HUDEP-2 (cell line): ENCODE results near the gene FNBP1L.

Experiments
- DNase-seq, 76 experiments: peaks; one replicate each; lab custom pipeline; 2025; ENCODE audit not compliant: unreplicated experiment in 76 of 76; lab: John Stamatoyannopoulos, UW

The FNBP1L gene

GRCh38 chr1:93565496-93566206 lies 117.7 kb downstream of the FNBP1L start:
- no peak for DNase-seq

GRCh38 chr1:93566227-93566626 lies 118.3 kb downstream of the FNBP1L start:
- DNase-seq = no peak

- peak in 74 of 76 experiments; percentile 7 to 95 (median 82) for DNase-seq
These were observed 119.5 kb downstream of the FNBP1L start for GRCh38 chr1:93567255-93567918.

DNA sequence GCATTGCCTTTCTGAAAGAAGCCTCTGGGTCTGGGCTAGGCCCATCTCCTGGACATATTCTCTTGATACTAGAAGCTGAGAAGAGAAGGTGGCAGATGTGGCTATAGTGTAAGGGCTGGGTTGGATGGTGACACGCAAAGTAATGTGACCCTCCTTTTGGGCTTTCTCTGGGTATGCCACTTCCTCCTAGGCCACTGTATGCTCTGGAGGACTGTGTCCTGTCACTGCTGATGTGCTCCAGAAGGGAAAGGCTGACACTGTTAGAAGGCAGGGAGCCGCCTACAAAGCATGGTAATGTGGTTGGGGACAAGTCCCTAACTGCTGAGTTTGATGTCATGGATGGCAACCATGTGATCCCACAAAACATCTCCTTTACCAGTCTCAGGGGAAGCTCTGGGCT lies 121.6 kb downstream of the FNBP1L start:
- no peak for DNase-seq

DNA sequence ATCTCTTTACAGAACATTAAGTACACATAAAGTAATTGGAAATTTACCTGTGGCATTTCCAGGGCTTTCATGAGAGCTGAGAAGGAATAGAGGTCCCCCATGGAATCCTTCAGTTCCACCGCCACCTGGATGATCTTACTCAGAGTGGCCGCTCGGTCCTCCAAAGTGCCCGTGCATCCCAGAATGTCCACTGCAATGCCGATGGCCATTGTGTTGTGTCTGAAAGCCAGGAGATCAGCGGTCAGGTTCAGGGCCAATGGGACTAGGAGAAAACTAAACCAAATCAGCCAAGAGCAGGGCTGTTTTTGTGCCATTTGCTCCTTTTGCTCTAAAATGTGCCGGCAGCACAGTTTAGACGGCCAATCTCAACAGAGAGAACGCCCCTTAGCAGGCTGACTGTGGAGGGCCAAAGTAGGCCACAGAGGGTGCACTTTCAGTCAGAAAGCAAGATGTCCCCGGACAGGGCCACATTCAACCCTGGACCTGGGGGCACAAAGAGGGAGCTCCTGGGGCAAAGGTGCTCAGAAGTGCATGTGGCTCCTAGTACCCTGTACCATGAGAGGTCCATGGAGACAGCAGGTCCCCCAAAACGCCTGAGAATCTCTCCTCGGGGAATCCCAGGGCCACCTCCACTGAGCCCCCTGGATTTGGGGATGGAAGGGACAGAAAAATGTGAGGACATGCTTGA lies 123.8 kb downstream of the FNBP1L start:
- DNase-seq = no peak

DNA sequence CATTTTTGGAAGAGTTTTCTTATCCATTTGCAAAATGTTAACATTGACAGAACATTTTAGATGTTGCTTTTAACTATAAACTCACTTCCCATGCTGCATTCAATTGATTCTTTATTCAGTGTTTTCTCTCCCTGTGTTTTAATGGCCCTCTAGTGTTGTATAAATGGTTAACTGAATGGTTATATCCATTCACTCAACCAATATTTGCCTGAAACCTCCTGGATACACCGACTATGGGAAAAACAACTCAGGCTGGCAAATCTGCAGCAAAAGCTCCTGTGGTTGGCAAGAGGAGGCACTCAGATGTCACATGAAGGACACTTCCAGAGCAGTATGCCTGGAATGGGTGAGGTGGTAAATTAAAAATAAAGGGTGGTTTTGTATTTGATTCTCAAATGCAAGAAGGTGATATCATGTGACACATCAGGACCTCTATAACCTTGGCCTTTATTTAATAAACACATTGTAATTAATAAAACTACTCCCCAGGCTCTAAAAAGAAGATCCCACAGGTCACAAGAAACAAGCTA lies 126.1 kb downstream of the FNBP1L start:
- DNase-seq = no peak

- no peak for DNase-seq
These were observed 126.6 kb downstream of the FNBP1L start for GRCh38 chr1:93574511-93574910.

GRCh38 chr1:93574991-93575390 lies 127.1 kb downstream of the FNBP1L start:
- no peak for DNase-seq

DNA sequence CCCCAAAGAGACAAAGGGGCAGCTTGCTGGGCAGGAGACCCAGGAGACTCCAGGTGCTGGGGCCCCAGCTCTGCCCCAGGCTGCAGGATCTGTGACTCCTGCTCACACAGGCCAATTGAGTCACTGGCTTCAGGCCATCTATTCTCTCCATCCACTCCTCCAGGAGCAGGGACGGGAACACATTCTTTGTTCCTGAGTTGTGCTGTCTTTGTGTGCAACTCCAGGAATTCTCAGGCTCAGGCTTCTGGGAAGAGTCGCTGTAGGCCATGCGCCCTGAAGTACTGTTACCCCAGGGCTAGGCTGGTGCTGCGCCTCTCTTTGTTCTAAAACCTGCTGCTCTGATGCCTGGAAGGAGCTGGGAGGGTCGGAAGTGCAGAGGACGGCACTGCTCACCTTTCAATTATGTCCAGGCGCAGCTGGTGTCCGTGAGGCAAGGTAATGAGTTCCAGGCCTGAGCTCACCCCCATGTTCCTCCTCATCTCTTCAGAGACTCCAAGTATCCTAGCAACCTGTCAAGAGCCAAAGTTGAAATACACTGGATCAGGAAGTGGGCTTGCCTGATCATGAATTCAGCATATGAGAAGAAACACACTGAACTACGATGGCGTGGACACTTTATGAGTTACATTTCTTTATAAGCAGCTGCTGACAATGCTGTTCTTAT lies 127.8 kb downstream of the FNBP1L start:
- DNase-seq = no peak

- DNase-seq = no peak
These were observed 128.4 kb downstream of the FNBP1L start for GRCh38 chr1:93576346-93576745.

DNA sequence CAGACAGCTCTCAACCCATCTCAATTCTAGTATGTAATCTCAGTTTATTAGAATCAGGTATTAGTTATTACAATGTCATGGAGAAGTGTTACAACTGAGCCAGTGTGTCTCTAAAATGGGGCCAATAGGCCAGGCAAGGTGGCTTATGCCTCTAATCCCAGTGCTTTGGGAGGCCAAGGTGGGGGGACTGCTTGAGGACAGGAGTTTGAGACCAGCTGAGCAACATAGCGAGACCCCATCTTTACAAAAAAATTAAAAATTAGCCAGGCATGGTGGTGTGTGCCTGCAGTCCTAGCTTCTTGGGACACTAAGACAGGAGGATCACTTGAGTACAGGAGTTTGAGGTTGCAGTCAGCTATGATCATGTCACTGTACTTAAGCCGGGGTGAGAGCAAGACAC lies 128.8 kb downstream of the FNBP1L start:
- DNase-seq = no peak

GRCh38 chr1:93577536-93578432 lies 129.9 kb downstream of the FNBP1L start:
- DNase-seq = peak in 1 of 76 experiments; percentile 7

DNA sequence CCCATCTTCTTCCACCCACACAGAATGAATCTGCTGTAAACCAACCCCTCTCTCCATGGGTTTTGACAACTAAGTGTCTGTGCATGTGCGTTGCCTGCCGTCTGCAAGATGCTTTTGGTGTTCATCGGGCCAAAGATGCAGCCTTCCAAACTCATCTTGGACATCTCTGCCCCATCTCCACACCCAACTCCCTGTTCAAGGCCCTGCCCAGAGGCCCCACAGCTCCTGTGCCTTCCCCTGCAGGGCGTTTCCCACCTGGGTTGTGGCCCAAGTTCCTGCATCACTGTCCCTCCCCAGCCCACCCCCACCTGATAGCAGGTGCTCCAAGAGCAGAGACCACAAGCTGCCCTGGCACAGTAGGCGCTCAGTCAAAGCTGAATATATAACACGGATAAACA lies 130.5 kb downstream of the FNBP1L start:
- DNase-seq = no peak

DNA sequence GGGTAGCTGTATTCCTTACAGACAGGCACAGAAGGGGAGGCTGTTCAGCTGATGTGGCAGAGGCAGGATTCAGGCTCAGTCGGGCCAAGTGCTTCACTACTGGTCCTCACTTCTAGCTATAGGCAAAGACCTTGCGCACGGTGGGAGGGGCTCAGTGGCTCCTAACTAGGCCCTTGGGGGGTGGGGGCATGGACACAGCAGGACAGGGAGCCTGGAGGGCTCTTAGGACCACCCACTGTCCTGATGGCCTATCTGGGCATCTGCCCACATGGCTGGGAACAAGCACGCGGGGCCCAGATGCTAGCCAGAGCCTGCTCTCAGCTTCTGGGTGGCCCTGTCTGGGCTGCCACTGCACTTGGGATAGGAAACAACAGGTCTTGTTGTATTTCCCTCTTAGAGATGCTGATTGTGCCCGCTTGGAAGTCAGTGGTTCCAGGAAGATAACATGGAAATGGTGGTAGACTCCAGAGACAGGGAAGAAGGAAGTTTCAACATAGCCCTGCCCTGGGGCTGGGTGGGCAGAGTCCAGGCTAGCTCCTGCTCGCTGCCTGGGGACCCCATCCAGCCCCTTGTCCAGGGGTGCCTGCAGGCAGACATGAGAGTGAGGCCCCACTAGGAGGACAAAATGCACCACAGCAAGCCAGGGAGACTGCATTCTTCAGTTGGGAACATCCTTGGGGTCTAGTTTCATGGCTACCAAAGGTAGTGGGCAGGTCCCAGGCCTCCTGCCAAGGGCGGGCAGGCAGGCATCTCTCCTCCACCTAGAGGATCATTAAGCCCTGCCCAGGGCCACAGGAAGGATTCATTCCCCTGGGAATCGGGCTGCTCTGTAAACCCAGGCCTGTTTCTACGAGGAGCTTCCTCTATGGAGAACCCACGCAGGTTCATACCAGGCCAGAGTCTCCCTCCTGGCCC lies 131.2 kb downstream of the FNBP1L start:
- DNase-seq = no peak

- no peak for DNase-seq
These were observed 132.0 kb downstream of the FNBP1L start for GRCh38 chr1:93579891-93580290.

DNA sequence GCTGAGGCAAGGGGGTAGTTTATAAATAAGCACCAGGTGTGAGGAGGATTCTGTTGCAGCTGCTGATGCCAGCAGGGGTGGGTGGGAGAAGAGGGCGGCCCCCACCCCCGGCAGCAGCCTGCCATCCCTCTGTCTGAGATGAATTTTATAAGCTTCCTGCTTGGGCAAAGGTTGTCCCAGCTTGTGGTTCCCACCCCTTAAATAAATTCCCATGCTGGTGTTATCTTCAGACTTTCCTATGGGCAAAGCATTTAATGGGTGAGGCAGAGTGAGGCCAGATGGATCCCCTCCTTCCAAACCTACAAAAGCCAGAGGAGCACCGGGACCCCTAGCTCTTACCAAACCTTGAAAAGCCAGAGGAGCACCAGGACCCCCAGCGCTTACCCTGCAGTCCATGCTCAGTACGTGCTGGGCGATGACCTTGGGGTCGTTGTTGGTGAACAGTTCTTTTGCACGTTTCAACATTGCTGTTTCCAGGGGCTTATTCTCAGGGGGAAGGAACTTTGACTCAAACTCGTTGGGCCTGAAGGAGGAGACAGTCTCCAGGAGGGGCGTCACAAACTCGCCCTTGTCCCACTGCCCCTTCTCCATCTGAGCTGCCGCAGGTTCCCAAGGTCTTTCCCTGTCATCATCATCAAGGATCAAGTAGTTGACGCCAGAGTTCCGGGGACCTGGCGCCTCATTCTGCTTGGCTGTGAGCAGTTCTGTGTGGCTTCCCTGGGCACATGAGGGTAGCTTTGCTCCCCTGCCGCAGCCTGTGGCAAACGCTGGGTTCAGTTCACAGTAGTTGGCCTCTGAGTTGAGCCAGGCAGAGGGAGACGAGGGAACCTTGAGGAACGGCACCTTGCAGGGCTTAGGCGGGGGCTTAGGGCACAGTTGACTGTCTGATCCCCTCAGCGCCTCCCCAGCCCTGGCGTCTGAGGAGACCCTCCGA lies 134.3 kb downstream of the FNBP1L start:
- DNase-seq = no peak

- DNase-seq = no peak
These were observed 136.5 kb downstream of the FNBP1L start for GRCh38 chr1:93584261-93585003.
